IMR-90 (cell line): Measurements from ENCODE around the gene NOL4L. TPM values are rescaled to one million over a fixed set of nuclear protein-coding genes. Genes with fewer than 3 reads are reported as not detected.

Source experiments
- ATAC-seq: fragments of 200-7000 bp; cut with Tn5 transposase; 2 replicates; pipeline ENCODE4 v1.9.1; 2020; ENCODE audit warnings: low read depth, mild to moderate bottlenecking, moderate library complexity
- BruUV-seq: library from RNA; stranded (reverse); fragments of 400-500 nt; replicated peaks from 2 replicates; lab custom pipeline; 2021; lab: Mats Ljungman, UMichigan
- CTCF ChIA-PET: fragments of 300-600 bp; formaldehyde crosslinking; extraction: SDS; loops from one replicate; lab custom pipeline; 2021; ENCODE audit warnings: antibody characterized with exemption; lab: Yijun Ruan, JAX
- POLR2A ChIA-PET: fragments of 300-600 bp; sonication (Branson Sonifier 250); formaldehyde crosslinking; loops from one replicate; lab custom pipeline; 2022; ENCODE audit warnings: antibody characterized with exemption; ENCODE audit not compliant: unreplicated experiment; lab: Charles Lee
- DNase-seq: peaks from one replicate; pipeline ENCODE4 v3.0.0; 2013
- H2AFZ ChIP-seq: replicated peaks from 2 replicates; pipeline ENCODE3; 2013; ENCODE audit warnings: low read length, mild to moderate bottlenecking; ENCODE audit not compliant: poor library complexity
- H2AK5ac ChIP-seq: 2 replicates; pipeline ENCODE4 v1.6.1; 2013; ENCODE audit warnings: low read depth, low read length, inconsistent platforms
- H2AK9ac ChIP-seq: replicated peaks from 2 replicates; pipeline ENCODE3; 2013; ENCODE audit warnings: mild to moderate bottlenecking, low read depth, low read length, moderate library complexity; ENCODE audit not compliant: poor library complexity
- H2BK120ac ChIP-seq: 2 replicates; pipeline ENCODE4 v1.6.1; 2013; ENCODE audit warnings: low read depth, low read length, inconsistent platforms
- H2BK15ac ChIP-seq: 3 replicates; pipeline ENCODE4 v1.6.1; 2013; ENCODE audit warnings: low read depth, low read length, inconsistent platforms
- H2BK20ac ChIP-seq: 2 replicates; pipeline ENCODE4 v1.6.1; 2013; ENCODE audit warnings: low read depth, mild to moderate bottlenecking, inconsistent platforms, low read length, moderate library complexity
- H2BK5ac ChIP-seq: 2 replicates; pipeline ENCODE4 v1.6.1; 2013; ENCODE audit warnings: mild to moderate bottlenecking, low read depth, low read length, inconsistent platforms; ENCODE audit not compliant: poor library complexity, severe bottlenecking
- H3K14ac ChIP-seq: replicated peaks from 2 replicates; pipeline ENCODE4 v1.6.1; 2013; ENCODE audit warnings: low read depth, low read length, inconsistent platforms
- H3K18ac ChIP-seq: 2 replicates; pipeline ENCODE4 v1.6.1; 2013; ENCODE audit warnings: low read depth, low read length, control low read depth
- H3K23ac ChIP-seq: 2 replicates; pipeline ENCODE4 v1.6.1; 2013; ENCODE audit warnings: low read depth, low read length, inconsistent platforms
- H3K27ac ChIP-seq: 2 replicates; pipeline ENCODE4 v1.5.1; 2013; ENCODE audit warnings: mild to moderate bottlenecking, control low read depth, low read length; ENCODE audit not compliant: insufficient read depth
- H3K27me3 ChIP-seq: 2 replicates; pipeline ENCODE4 v1.6.1; 2013; ENCODE audit warnings: low read length; ENCODE audit not compliant: control insufficient read depth, insufficient read depth
- H3K36me3 ChIP-seq: 2 replicates; pipeline ENCODE4 v1.6.1; 2013; ENCODE audit warnings: low read length, mixed read lengths; ENCODE audit not compliant: control insufficient read depth, insufficient read depth
- H3K4ac ChIP-seq: 2 replicates; pipeline ENCODE4 v1.6.1; 2013; ENCODE audit warnings: low read depth, low read length, inconsistent platforms
- H3K4me1 ChIP-seq: 2 replicates; pipeline ENCODE4 v1.6.1; 2013; ENCODE audit warnings: low read length, mixed read lengths; ENCODE audit not compliant: control insufficient read depth, insufficient read depth
- H3K4me2 ChIP-seq: 2 replicates; pipeline ENCODE4 v1.6.1; 2013; ENCODE audit warnings: low read depth, mild to moderate bottlenecking, control low read depth, low read length, moderate library complexity
- H3K4me3 ChIP-seq: 2 replicates; pipeline ENCODE4 v1.5.1; 2013; ENCODE audit warnings: low read depth, mild to moderate bottlenecking, control low read depth, low read length, moderate library complexity; ENCODE audit not compliant: insufficient read depth
- H3K56ac ChIP-seq: 2 replicates; pipeline ENCODE4 v1.6.1; 2013; ENCODE audit warnings: low read length, inconsistent platforms; ENCODE audit not compliant: insufficient read depth; ENCODE audit errors: extremely low read depth
- H3K79me1 ChIP-seq, 2 experiments: 2 replicates each; pipeline ENCODE4 v1.6.1; 2013; ENCODE audit warnings: low read length in 2 of 2, inconsistent platforms in 1 of 2, low read depth in 1 of 2
- H3K9ac ChIP-seq: 2 replicates; pipeline ENCODE4 v1.6.1; 2013; ENCODE audit warnings: low read depth, low read length, control low read depth
- H3K9me1 ChIP-seq: 2 replicates; pipeline ENCODE4 v1.6.1; 2013; ENCODE audit warnings: low read length, inconsistent platforms; ENCODE audit not compliant: insufficient read depth
- H3K9me3 ChIP-seq: 2 replicates; pipeline ENCODE4 v1.6.1; 2013; ENCODE audit warnings: low read length; ENCODE audit not compliant: control insufficient read depth, insufficient read depth
- H4K20me1 ChIP-seq: 2 replicates; pipeline ENCODE4 v1.6.1; 2013; ENCODE audit warnings: low read length, inconsistent platforms; ENCODE audit not compliant: insufficient read depth
- H4K5ac ChIP-seq: 2 replicates; pipeline ENCODE4 v1.6.1; 2013; ENCODE audit warnings: mild to moderate bottlenecking, low read depth, low read length, control low read depth
- H4K8ac ChIP-seq, 2 experiments: 2 replicates each; pipeline ENCODE4 v1.6.1; 2013; ENCODE audit warnings: low read depth in 2 of 2, low read length in 2 of 2, control low read depth in 1 of 2, inconsistent platforms in 1 of 2
- H4K91ac ChIP-seq: 2 replicates; pipeline ENCODE4 v1.6.1; 2013; ENCODE audit warnings: low read depth, low read length, inconsistent platforms; ENCODE audit not compliant: insufficient read depth
- BHLHE40 ChIP-seq: fragments of 150-350 bp; IDR thresholded peaks from 2 replicates; pipeline ENCODE4 v1.6.1; 2016; ENCODE audit warnings: mild to moderate bottlenecking, low read depth, low read length
- CHD1 ChIP-seq: IDR thresholded peaks from 2 replicates; pipeline ENCODE4 v1.6.1; 2012; ENCODE audit warnings: low read depth, low read length, improper control_type of control experiment
- CTCF ChIP-seq: conservative IDR thresholded peaks from 2 replicates; pipeline ENCODE4 v1.5.1; 2012; ENCODE audit warnings: mild to moderate bottlenecking, low read depth, low read length, improper control_type of control experiment
- FOS ChIP-seq: fragments of 150-350 bp; IDR thresholded peaks from 2 replicates; pipeline ENCODE4 v1.6.1; 2016; ENCODE audit warnings: low read depth, low read length
- MAFK ChIP-seq: IDR thresholded peaks from 2 replicates; pipeline ENCODE4 v1.6.1; 2012; ENCODE audit warnings: low read depth, low read length, improper control_type of control experiment
- RAD21 ChIP-seq: IDR thresholded peaks from 2 replicates; pipeline ENCODE4 v1.6.1; 2012; ENCODE audit warnings: low read length, improper control_type of control experiment
- RCOR1 ChIP-seq: IDR thresholded peaks from 2 replicates; pipeline ENCODE4 v1.6.1; 2012; ENCODE audit warnings: mild to moderate bottlenecking, low read length, improper control_type of control experiment; ENCODE audit not compliant: insufficient replicate concordance
- RFX5 ChIP-seq: IDR thresholded peaks from 2 replicates; pipeline ENCODE4 v1.8.0; 2012; ENCODE audit warnings: low read depth, mild to moderate bottlenecking, low read length, moderate library complexity
- SMC3 ChIP-seq: fragments of 150-350 bp; IDR thresholded peaks from 2 replicates; pipeline ENCODE4 v1.6.1; 2016; ENCODE audit warnings: low read depth, mild to moderate bottlenecking, antibody characterized with exemption, low read length, moderate library complexity
- USF2 ChIP-seq: fragments of 150-350 bp; IDR thresholded peaks from 2 replicates; pipeline ENCODE4 v1.6.1; 2017; ENCODE audit warnings: mild to moderate bottlenecking, antibody characterized with exemption, low read length, low read depth
- WGBS, 2 experiments: methylation state at CpG; one replicate each; pipeline versions ENCODE4 v1.1.5 to v1.1.7; 2013; ENCODE audit warnings: missing lambda C conversion rate in 2 of 2; ENCODE audit not compliant: insufficient read length in 1 of 2; ENCODE audit errors: extremely low coverage in 2 of 2; 5-methylcytosine and 5-hydroxymethylcytosine counted together
- dilution Hi-C: fragments of 300-500 bp; cut with HindIII; formaldehyde crosslinking; loops from one replicate; pipeline ENCODE4 v1.14.3; 2018; ENCODE audit warnings: low sequenced_read_pairs; ENCODE audit not compliant: unreplicated experiment
- in situ Hi-C: fragments of 300-500 bp; cut with MboI; formaldehyde crosslinking; loops from 3 replicates; pipeline ENCODE4 v1.14.3; 2019; ENCODE audit warnings: low sequenced_read_pairs, inconsistent platforms, mixed read lengths
- intact Hi-C: fragments of 100-400 bp; cut with micrococcal nuclease; formaldehyde crosslinking; loops from 2 replicates; pipeline ENCODE4 v1.10.0; 2022
- polyA plus RNA-seq, 3 experiments: library from polyadenylated mRNA; depleted of rRNA; stranded (reverse); fragments of >200 nt; gene quantifications; 2 replicates each; pipeline ENCODE4 v1.2.3, GENCODE V29; 2012; ENCODE audit warnings: low replicate concordance in 1 of 3
- total RNA-seq: library from RNA; depleted of rRNA; stranded (reverse); fragments of >200 nt; gene quantifications from 2 replicates; pipeline ENCODE4 v1.2.3, GENCODE V29; 2012

The NOL4L gene
- total and polyA plus RNA-seq, 2 of the 4 experiments (the other 2 are of a cell fraction) = 4.7 to 13.3 TPM

- no peak for TF ChIP-seq CTCF
Observed at GRCh38 chr20:32528905-32529670, 56.0 kb downstream of the NOL4L start (continued).

- no peak overlapping the region for H3K23ac ChIP-seq
- no peak overlapping the region for H3K18ac ChIP-seq
- CTCF ChIA-PET = interaction anchor here (1.7 kb wide), 1 partner anchor 125 kb away, joined by 4 read pairs; no protein-coding TSS in a partner anchor
- H4K8ac ChIP-seq = no peak overlapping the region
- H3K4ac ChIP-seq = no peak overlapping the region
- POLR2A ChIA-PET = no interaction called here
- ATAC-seq (no peak), DNase-seq (no peak)
- H4K5ac ChIP-seq = no peak overlapping the region
- H4K91ac ChIP-seq = no peak overlapping the region
- H2AFZ ChIP-seq = no peak overlapping the region
- H2BK5ac ChIP-seq = no peak overlapping the region
- no peaks in the 10 kb centered on the region for H3K79me1 ChIP-seq
- no peak overlapping the region for H2AK5ac ChIP-seq
- TF ChIP-seq MAFK (no peak), SMC3 (no peak), USF2 (no peak), RCOR1 (no peak), BHLHE40 (no peak), CHD1 (no peak), RAD21 (no peak), RFX5 (no peak), FOS (no peak)
- in situ Hi-C loops = no loop called here
- H3K4me2 ChIP-seq = no peak overlapping the region
- no peak overlapping the region for H2BK15ac ChIP-seq
- H3K14ac ChIP-seq = no peak overlapping the region
- 60% methylated on average over 9 of the region's 27 CpGs; no CpG with 5 or more reads in 1 of the 2 experiments for WGBS, 2 experiments
- no peak overlapping the region for H3K9ac ChIP-seq
- H3K4me3 ChIP-seq = no peak overlapping the region
- H3K9me1 ChIP-seq = no peaks in the 10 kb centered on the region
- no peak overlapping the region for H3K27ac ChIP-seq
- no peaks in the 10 kb centered on the region for H3K36me3 ChIP-seq
- intact Hi-C loops = no loop called here
- H3K9me3 ChIP-seq = no peaks in the 10 kb centered on the region
- no peaks in the 10 kb centered on the region for H3K4me1 ChIP-seq
- H2AK9ac ChIP-seq = no peak overlapping the region
- H3K56ac ChIP-seq = no peak overlapping the region
- no peak overlapping the region for H2BK20ac ChIP-seq
- BruUV-seq = no TSS peak
- H4K20me1 ChIP-seq = no peaks in the 10 kb centered on the region
- H3K27me3 ChIP-seq = peaks cover 29% of the 10 kb centered on the region
- H2BK120ac ChIP-seq = no peak overlapping the region
- dilution Hi-C loops = no loop called here
Observed at GRCh38 chr20:32528171-32528891, 56.8 kb downstream of the NOL4L start.
